ENCODE measurements around the gene MALAT1. TPM values are rescaled to one million over a fixed set of nuclear protein-coding genes. Genes with fewer than 3 reads are reported as not detected.
A peak's percentile ranks its signal among the peaks of the same experiment; 100 is the strongest.

Gene MALAT1
- total and polyA plus RNA-seq, 10 of the 15 experiments (the other 5 are each of a cell fraction or from before 2014, with no cell fraction given), result 448 to 8,160 (median 2,019) TPM

GRCh38 chr11:65492637-65493366 is 6.0 kb upstream of the MALAT1 start (continued):
- no peak for TF ChIP-seq ZBTB4 (CRISPR knock-in tag; IDR thresholded peaks at IDR 0.05)
- 0 out of 2 replicates have a peak, but pooled peaks have one; percentile 30 for TF ChIP-seq NBN (IDR thresholded peaks at IDR 0.05)
- TF ChIP-seq PML (IDR thresholded peaks at IDR 0.05; ENCODE audit: low read length), result no peak
- peak; percentile 26 for TF ChIP-seq SP1 (IDR thresholded peaks at IDR 0.05; ENCODE audit: low read depth, low read length)
- TF ChIP-seq PRDM15 (CRISPR knock-in tag; IDR thresholded peaks at IDR 0.05), result no peak
- no peak for TF ChIP-seq SREBF2 (IDR thresholded peaks at IDR 0.05; ENCODE audit: low read length)
- no peak for TF ChIP-seq NFYA (IDR thresholded peaks at IDR 0.05; ENCODE audit: borderline replicate concordance, low read depth, low read length)
- no peak for TF ChIP-seq NR2C2 (IDR thresholded peaks at IDR 0.05; ENCODE audit: borderline replicate concordance, control insufficient read depth, insufficient read length, low read depth)
- TF ChIP-seq TARDBP (IDR thresholded peaks at IDR 0.05; ENCODE audit: borderline replicate concordance), result no peak
- TF ChIP-seq BCL3 (IDR thresholded peaks at IDR 0.05; ENCODE audit: borderline replicate concordance, insufficient read depth, low read depth, low read length, poor library complexity, severe bottlenecking), result no peak
- TF ChIP-seq ATF7 (IDR thresholded peaks at IDR 0.05; ENCODE audit: low read depth), result peak; percentile 30; the same call in 1 of the 2 replicates
- no peak for TF ChIP-seq CHD1 (IDR thresholded peaks at IDR 0.05; ENCODE audit: low read depth, low read length)
- peak; percentile 36; the same call in 1 of the 2 replicates for TF ChIP-seq SPI1 (IDR thresholded peaks at IDR 0.05; ENCODE audit: borderline replicate concordance, insufficient read depth, low read depth, low read length)
- TF ChIP-seq BCL11A (IDR thresholded peaks at IDR 0.05; ENCODE audit: low read depth, low read length), result peak; percentile 46; the same call in 1 of the 2 replicates
- no peak for TF ChIP-seq POLR2AphosphoS2 (IDR thresholded peaks at IDR 0.05; ENCODE audit: low read depth, low read length)
- TF ChIP-seq BRCA1 (IDR thresholded peaks at IDR 0.05; ENCODE audit: low read depth, low read length), result no peak
- 0 out of 2 replicates have a peak, but pooled peaks have one; percentile 8 for TF ChIP-seq NKRF (conservative IDR thresholded peaks at IDR 0.05)
- TF ChIP-seq MEF2A (IDR thresholded peaks at IDR 0.05; ENCODE audit: insufficient read depth, low read depth, low read length), result peak; percentile 71
- TF ChIP-seq GATAD2B (conservative IDR thresholded peaks at IDR 0.05; ENCODE audit: low read depth), result peak; percentile 69
- TF ChIP-seq RB1 (IDR thresholded peaks at IDR 0.05; ENCODE audit: borderline replicate concordance), result no peak

Measured in GM12878 (cell line).